Endothelial cell of umbilical vein (primary cell): ENCODE data around the gene CEP85L. TPM values are rescaled to one million over a fixed set of nuclear protein-coding genes. Genes with fewer than 3 reads are reported as not detected.

Source experiments
- BruUV-seq: library from RNA; stranded (reverse); fragments of 400-500 nt; replicated peaks from 2 replicates; lab custom pipeline; 2021; lab: Mats Ljungman, UMichigan
- CTCF ChIA-PET: fragments of 300-600, 350-600 bp; sonication (Branson Sonifier 250); formaldehyde crosslinking; loops from one replicate; lab custom pipeline; 2021; ENCODE audit warnings: antibody characterized with exemption, inconsistent platforms; lab: Charles Lee
- POLR2A ChIA-PET: fragments of 300-600, 350-600 bp; sonication (Branson Sonifier 250); formaldehyde crosslinking; loops from one replicate; lab custom pipeline; 2021; ENCODE audit warnings: antibody characterized with exemption, inconsistent platforms; lab: Charles Lee
- DNase-seq: peaks from one replicate; pipeline ENCODE4 v3.0.0-alpha.2; 2011; ENCODE audit warnings: low read depth, low spot score
- FAIRE-seq: peaks from 2 replicates; lab custom pipeline; 2011; peaks lifted over from hg19 to GRCh38; lab: Jason Lieb, UNC
- H2AFZ ChIP-seq: 2 replicates; pipeline ENCODE4 v1.6.0; 2012; ENCODE audit warnings: low read depth, low read length, control low read depth, inconsistent platforms
- H3K27ac ChIP-seq: 2 replicates; pipeline ENCODE4 v1.5.1; 2011; ENCODE audit warnings: low read depth, mild to moderate bottlenecking, control low read depth, low read length, moderate library complexity; ENCODE audit not compliant: insufficient read depth
- H3K27me3 ChIP-seq, 2 experiments: 2 replicates each; pipeline versions ENCODE4 v1.6.0 to v1.6.1; 2011; ENCODE audit warnings: low read length in 2 of 2, mixed read lengths in 1 of 2; ENCODE audit not compliant: control insufficient read depth in 2 of 2, insufficient read depth in 2 of 2
- H3K36me3 ChIP-seq, 2 experiments: 2 replicates in 1 of 2; 3 replicates in 1 of 2; pipeline ENCODE4 v1.5.1; 2011; ENCODE audit warnings: low read length in 2 of 2, mild to moderate bottlenecking in 1 of 2, moderate library complexity in 1 of 2; ENCODE audit not compliant: control insufficient read depth in 2 of 2, insufficient read depth in 2 of 2; ENCODE audit errors: extremely low read depth in 1 of 2
- H3K4me1 ChIP-seq: 3 replicates; pipeline ENCODE4 v1.5.1; 2011; ENCODE audit warnings: mild to moderate bottlenecking, low read length; ENCODE audit not compliant: control insufficient read depth, insufficient read depth; ENCODE audit errors: extremely low read depth
- H3K4me2 ChIP-seq: 2 replicates; pipeline ENCODE4 v1.6.1; 2011; ENCODE audit warnings: low read length, control low read depth, mixed read lengths; ENCODE audit not compliant: insufficient read depth
- H3K4me3 ChIP-seq, 3 experiments: fragments of 200-600 bp in 1 of 3; sonication (generic), shearing (Covaris generic) in 1 of 3; replicated peaks in 1 of 3; 2 replicates each; pipeline ENCODE4 v1.5.1; 2011 to 2016; ENCODE audit warnings: control low read depth in 3 of 3, low read length in 3 of 3, mild to moderate bottlenecking in 2 of 3, inconsistent platforms in 1 of 3, low read depth in 1 of 3, moderate library complexity in 1 of 3; ENCODE audit not compliant: insufficient read depth in 1 of 3
- H3K79me2 ChIP-seq: 2 replicates; pipeline ENCODE4 v1.6.0; 2012; ENCODE audit warnings: low read length, inconsistent platforms; ENCODE audit not compliant: control insufficient read depth, insufficient read depth
- H3K9ac ChIP-seq: replicated peaks from 2 replicates; pipeline ENCODE3; 2011; ENCODE audit warnings: low read length, control low read depth; ENCODE audit not compliant: insufficient read depth; ENCODE audit errors: extremely low read depth
- H3K9me1 ChIP-seq: replicated peaks from 3 replicates; pipeline ENCODE4 v1.6.0; 2011; ENCODE audit warnings: mild to moderate bottlenecking, low read length; ENCODE audit not compliant: control insufficient read depth, insufficient read depth; ENCODE audit errors: extremely low read depth
- H3K9me3 ChIP-seq: replicated peaks from 2 replicates; pipeline ENCODE4 v1.5.1; 2012; ENCODE audit warnings: low read length, inconsistent platforms; ENCODE audit not compliant: control insufficient read depth, insufficient read depth
- H4K20me1 ChIP-seq: replicated peaks from 2 replicates; pipeline ENCODE3; 2011; ENCODE audit warnings: mild to moderate bottlenecking, low read length; ENCODE audit not compliant: control insufficient read depth, insufficient read depth; ENCODE audit errors: extremely low read depth
- EZH2 ChIP-seq: IDR thresholded peaks from 2 replicates; pipeline ENCODE4 v1.6.1; 2012; ENCODE audit warnings: borderline replicate concordance, low read depth, mild to moderate bottlenecking, moderate library complexity, low read length, inconsistent platforms; ENCODE audit not compliant: severe bottlenecking
- FOS ChIP-seq: IDR thresholded peaks from 2 replicates; pipeline ENCODE4 v1.6.1; 2011; ENCODE audit warnings: mild to moderate bottlenecking, low read length, moderate library complexity, borderline replicate concordance; ENCODE audit not compliant: insufficient read depth
- GATA2 ChIP-seq: IDR thresholded peaks from 2 replicates; pipeline ENCODE4 v1.7.0; 2011; ENCODE audit warnings: low read depth, mild to moderate bottlenecking, moderate library complexity, mixed read lengths, low read length; ENCODE audit not compliant: insufficient read length, insufficient read depth
- JUN ChIP-seq: IDR thresholded peaks from 2 replicates; pipeline ENCODE4 v1.6.1; 2011; ENCODE audit warnings: borderline replicate concordance, low read depth; ENCODE audit not compliant: insufficient read length, insufficient read depth
- MYC ChIP-seq: IDR thresholded peaks from one replicate; pipeline ENCODE4 v1.6.1; 2011; ENCODE audit warnings: mild to moderate bottlenecking, low read depth, low read length
- POLR2A ChIP-seq: IDR thresholded peaks from 2 replicates; pipeline ENCODE4 v1.6.1; 2012; ENCODE audit warnings: low read depth, mild to moderate bottlenecking, control low read depth, low read length
- POLR2AphosphoS5 ChIP-seq: IDR thresholded peaks from 2 replicates; pipeline ENCODE4 v1.6.1; 2012; ENCODE audit warnings: low read depth, mild to moderate bottlenecking, control low read depth, low read length, moderate library complexity; ENCODE audit not compliant: insufficient read depth
- dilution Hi-C: fragments of 300-500 bp; cut with MboI; formaldehyde crosslinking; loops from one replicate; pipeline ENCODE4 v1.15.0; 2019; ENCODE audit warnings: low sequenced_read_pairs; ENCODE audit not compliant: extremely low pct_ligation_motif_present
- intact Hi-C: fragments of 100-400 bp; cut with micrococcal nuclease; formaldehyde crosslinking; loops from one replicate; pipeline ENCODE4 v1.10.0; 2022
- polyA plus RNA-seq, 4 experiments: library from polyadenylated mRNA; depleted of rRNA in 3 of 4; stranded (reverse) in 3 of 4; unstranded in 1 of 4; fragments of >200 nt; gene quantifications; 2 replicates each; pipeline versions ENCODE4 v1.2.1 to v1.2.3, GENCODE V29; 2011 to 2012; ENCODE audit warnings: missing spikeins in 1 of 4
- total RNA-seq: library from RNA; stranded (reverse); gene quantifications from 2 replicates; pipeline ENCODE4 v1.2.3, GENCODE V29; 2021
- TF ChIP-seq, protein P1 (sequence below): IDR thresholded peaks from 2 replicates; pipeline ENCODE4 v1.6.1; 2011; ENCODE audit not compliant: insufficient read depth, insufficient read length
- TF ChIP-seq, protein P2 (sequence below), 2 donors: IDR thresholded peaks; 1 replicate in 1 of 2; 2 replicates in 1 of 2; pipeline ENCODE4 v1.5.1; 2011; ENCODE audit warnings: low read length in 2 of 2, mild to moderate bottlenecking in 2 of 2, moderate library complexity in 2 of 2, control low read depth in 1 of 2, inconsistent platforms in 1 of 2, low read depth in 1 of 2; ENCODE audit not compliant: insufficient read depth in 1 of 2; ENCODE audit errors: extremely low read depth in 1 of 2

CEP85L gene
- total and polyA plus RNA-seq, 2 donors (not counting 3 experiments of a cell fraction or from before 2014, with no cell fraction given) = 1.8 to 9.2 TPM

DNA sequence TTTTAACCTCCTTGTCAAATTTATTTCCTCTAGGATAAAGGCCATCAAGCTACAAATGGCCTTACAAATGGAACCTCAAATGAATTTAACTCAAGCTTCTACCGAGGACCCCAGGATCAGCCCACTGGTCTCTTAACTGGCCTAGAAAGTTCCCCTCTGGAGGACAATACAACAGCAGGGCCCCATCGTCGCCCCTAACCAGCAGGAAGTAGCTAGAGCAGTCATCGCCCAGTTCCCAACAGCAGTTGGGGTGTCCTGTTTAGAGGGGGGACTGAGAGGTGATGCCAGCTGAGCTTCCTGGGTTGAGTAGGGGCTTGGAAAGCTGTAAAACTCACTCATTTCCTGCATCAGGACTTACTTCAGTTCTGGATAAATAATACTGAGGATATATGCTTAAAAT is 25.6 kb downstream of the CEP85L start:
- ChIA-PET CTCF (interaction anchor here (1.0 kb wide), 1 partner anchor 9 kb away, joined by 3 read pairs; no protein-coding TSS in a partner anchor), POLR2A (no interaction called here)
- no peak for FAIRE-seq
- Histone ChIP-seq H3K4me2 (no peak overlapping the region), H3K79me2 (peaks cover 67% of the 10 kb centered on the region), H3K27me3 (no peaks in the 10 kb centered on the region), H3K27ac (no peak overlapping the region), H4K20me1 (peaks cover 2% of the 10 kb centered on the region), H3K9ac (no peak overlapping the region), H3K4me1 (no peaks in the 10 kb centered on the region), H3K36me3 (no peaks in the 10 kb centered on the region), H3K4me3 (no peak overlapping the region), H3K9me3 (no peaks in the 10 kb centered on the region), H2AFZ (no peak overlapping the region), H3K9me1 (no peaks in the 10 kb centered on the region)
- no peak for DNase-seq
- BruUV-seq = no TSS peak
- TF ChIP-seq FOS = no peak
- TF ChIP-seq MYC = no peak
- no peak for TF ChIP-seq POLR2AphosphoS5
- TF ChIP-seq EZH2 = no peak
- dilution Hi-C loops = no loop called here
- intact Hi-C loops = no loop called here

DNA sequence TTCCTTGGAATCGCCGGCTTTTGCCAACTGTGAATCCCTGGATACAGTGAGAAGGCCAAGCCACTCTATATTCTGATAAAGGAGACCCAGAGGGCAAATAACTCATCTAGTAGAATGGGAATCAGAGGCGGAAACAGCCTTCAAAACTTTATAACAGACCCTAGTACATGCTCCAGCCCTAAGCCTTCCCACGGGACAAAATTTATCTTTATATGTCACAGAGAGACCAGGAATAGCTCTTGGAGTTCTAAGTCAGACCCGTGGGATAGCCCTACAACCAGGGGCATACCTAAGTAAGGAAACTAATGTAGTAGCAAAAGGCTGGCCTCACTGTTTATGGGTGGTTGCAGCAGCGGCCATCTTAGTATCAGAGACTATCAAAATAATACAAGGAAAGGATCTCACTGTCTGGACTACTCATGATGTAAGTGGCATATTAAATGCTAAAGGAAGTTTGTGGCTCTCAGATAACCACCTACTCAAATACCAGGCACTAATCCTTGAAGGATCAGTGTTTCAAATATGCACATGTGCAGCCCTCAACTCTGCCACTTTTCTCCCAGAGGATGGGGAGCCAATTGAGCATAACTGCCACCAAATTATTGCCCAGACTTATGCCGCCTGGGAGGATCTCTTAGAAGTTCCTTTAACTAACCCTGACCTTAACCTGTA is 29.5 kb downstream of the CEP85L start:
- H3K9me3 ChIP-seq = no peaks in the 10 kb centered on the region
- ChIA-PET POLR2A (no interaction called here), CTCF (interaction anchor here (1.7 kb wide), 1 partner anchor 179 kb away, joined by 4 read pairs; no protein-coding TSS in a partner anchor)
- no peak for DNase-seq
- no peak for FAIRE-seq
- intact Hi-C loops = no loop called here
- H3K79me2 ChIP-seq = peaks cover 48% of the 10 kb centered on the region
- H4K20me1 ChIP-seq = peaks cover 2% of the 10 kb centered on the region
- H3K27me3 ChIP-seq = no peaks in the 10 kb centered on the region
- no peak for TF ChIP-seq JUN
- TF ChIP-seq EZH2 = no peak
- no peak for TF ChIP-seq MYC
- TF ChIP-seq GATA2 = no peak
- TF ChIP-seq, protein P1, sequence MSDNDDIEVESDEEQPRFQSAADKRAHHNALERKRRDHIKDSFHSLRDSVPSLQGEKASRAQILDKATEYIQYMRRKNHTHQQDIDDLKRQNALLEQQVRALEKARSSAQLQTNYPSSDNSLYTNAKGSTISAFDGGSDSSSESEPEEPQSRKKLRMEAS = no peak
- no peak for TF ChIP-seq POLR2A
- TF ChIP-seq FOS = no peak
- TF ChIP-seq, protein P2, sequence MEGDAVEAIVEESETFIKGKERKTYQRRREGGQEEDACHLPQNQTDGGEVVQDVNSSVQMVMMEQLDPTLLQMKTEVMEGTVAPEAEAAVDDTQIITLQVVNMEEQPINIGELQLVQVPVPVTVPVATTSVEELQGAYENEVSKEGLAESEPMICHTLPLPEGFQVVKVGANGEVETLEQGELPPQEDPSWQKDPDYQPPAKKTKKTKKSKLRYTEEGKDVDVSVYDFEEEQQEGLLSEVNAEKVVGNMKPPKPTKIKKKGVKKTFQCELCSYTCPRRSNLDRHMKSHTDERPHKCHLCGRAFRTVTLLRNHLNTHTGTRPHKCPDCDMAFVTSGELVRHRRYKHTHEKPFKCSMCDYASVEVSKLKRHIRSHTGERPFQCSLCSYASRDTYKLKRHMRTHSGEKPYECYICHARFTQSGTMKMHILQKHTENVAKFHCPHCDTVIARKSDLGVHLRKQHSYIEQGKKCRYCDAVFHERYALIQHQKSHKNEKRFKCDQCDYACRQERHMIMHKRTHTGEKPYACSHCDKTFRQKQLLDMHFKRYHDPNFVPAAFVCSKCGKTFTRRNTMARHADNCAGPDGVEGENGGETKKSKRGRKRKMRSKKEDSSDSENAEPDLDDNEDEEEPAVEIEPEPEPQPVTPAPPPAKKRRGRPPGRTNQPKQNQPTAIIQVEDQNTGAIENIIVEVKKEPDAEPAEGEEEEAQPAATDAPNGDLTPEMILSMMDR (IDR thresholded peaks at IDR 0.05; ENCODE audit: extremely low read depth in 1 of 2, insufficient read depth in 1 of 2, low read depth in 1 of 2, low read length in 2 of 2) = no peak
- no peaks in the 10 kb centered on the region for H3K9me1 ChIP-seq
- H3K4me2 ChIP-seq = no peak overlapping the region
- H3K4me1 ChIP-seq = no peaks in the 10 kb centered on the region
- H2AFZ ChIP-seq = no peak overlapping the region
- no peak overlapping the region for H3K4me3 ChIP-seq
- BruUV-seq = no TSS peak
- dilution Hi-C loops = no loop called here
- no peak overlapping the region for H3K27ac ChIP-seq
- H3K9ac ChIP-seq = no peak overlapping the region
- H3K36me3 ChIP-seq = no peaks in the 10 kb centered on the region
